PFSK-1 (cell line): ENCODE measurements around the gene MRFAP1L1.

Experiments
- FOXP2 ChIP-seq: optimal IDR thresholded peaks from 2 replicates; pipeline ENCODE3; 2011; ENCODE audit warnings: borderline replicate concordance, control low read depth, inconsistent platforms; ENCODE audit not compliant: insufficient read depth; ENCODE audit errors: extremely low read length, extremely low read depth
- POLR2AphosphoS5 ChIP-seq: IDR thresholded peaks from 2 replicates; pipeline ENCODE4 v1.6.1; 2012; ENCODE audit warnings: low read depth, mild to moderate bottlenecking, control low read depth, low read length, moderate library complexity
- SIN3A ChIP-seq: IDR thresholded peaks from 2 replicates; pipeline ENCODE4 v1.6.1; 2012; ENCODE audit warnings: mild to moderate bottlenecking, low read length, moderate library complexity, borderline replicate concordance; ENCODE audit not compliant: insufficient read depth
- TAF1 ChIP-seq: IDR thresholded peaks from 2 replicates; pipeline ENCODE4 v1.6.1; 2012; ENCODE audit warnings: low read length, control low read depth, borderline replicate concordance; ENCODE audit not compliant: insufficient read depth
- TF ChIP-seq, protein P1 (sequence below), 2 experiments: IDR thresholded peaks; 2 replicates each; pipeline versions ENCODE4 v1.6.1 to v1.8.0; 2011 to 2012; ENCODE audit warnings: low read depth in 2 of 2, low read length in 2 of 2, control low read depth in 1 of 2, inconsistent platforms in 1 of 2, mild to moderate bottlenecking in 1 of 2, moderate library complexity in 1 of 2; ENCODE audit not compliant: insufficient read depth in 1 of 2

MRFAP1L1 gene

DNA sequence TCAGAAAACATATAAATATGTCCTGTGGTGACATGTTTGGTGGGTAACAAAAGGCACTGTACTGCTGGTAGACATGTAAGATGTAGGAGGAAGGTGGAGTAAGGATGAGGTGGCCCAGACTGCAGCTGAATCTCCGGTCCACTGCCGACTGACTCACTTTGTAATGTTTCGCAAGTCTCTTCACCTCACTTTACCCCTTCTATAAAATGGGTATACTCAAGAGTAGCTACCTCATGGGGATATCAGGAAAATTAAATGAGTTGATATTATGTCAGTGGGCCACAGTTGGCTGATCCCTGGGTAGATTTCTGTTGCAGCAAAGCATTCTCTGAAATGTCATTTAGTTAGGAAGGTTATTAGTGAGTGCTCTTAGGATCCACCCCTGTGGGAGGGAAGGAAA is 47.1 kb downstream of the MRFAP1L1 start:
- TF ChIP-seq, protein P1, sequence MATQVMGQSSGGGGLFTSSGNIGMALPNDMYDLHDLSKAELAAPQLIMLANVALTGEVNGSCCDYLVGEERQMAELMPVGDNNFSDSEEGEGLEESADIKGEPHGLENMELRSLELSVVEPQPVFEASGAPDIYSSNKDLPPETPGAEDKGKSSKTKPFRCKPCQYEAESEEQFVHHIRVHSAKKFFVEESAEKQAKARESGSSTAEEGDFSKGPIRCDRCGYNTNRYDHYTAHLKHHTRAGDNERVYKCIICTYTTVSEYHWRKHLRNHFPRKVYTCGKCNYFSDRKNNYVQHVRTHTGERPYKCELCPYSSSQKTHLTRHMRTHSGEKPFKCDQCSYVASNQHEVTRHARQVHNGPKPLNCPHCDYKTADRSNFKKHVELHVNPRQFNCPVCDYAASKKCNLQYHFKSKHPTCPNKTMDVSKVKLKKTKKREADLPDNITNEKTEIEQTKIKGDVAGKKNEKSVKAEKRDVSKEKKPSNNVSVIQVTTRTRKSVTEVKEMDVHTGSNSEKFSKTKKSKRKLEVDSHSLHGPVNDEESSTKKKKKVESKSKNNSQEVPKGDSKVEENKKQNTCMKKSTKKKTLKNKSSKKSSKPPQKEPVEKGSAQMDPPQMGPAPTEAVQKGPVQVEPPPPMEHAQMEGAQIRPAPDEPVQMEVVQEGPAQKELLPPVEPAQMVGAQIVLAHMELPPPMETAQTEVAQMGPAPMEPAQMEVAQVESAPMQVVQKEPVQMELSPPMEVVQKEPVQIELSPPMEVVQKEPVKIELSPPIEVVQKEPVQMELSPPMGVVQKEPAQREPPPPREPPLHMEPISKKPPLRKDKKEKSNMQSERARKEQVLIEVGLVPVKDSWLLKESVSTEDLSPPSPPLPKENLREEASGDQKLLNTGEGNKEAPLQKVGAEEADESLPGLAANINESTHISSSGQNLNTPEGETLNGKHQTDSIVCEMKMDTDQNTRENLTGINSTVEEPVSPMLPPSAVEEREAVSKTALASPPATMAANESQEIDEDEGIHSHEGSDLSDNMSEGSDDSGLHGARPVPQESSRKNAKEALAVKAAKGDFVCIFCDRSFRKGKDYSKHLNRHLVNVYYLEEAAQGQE (IDR thresholded peaks at IDR 0.05; ENCODE audit: insufficient read depth in 1 of 2, low read depth in 2 of 2, low read length in 2 of 2) = no peak
- TF ChIP-seq FOXP2 = no peak
- no peak for TF ChIP-seq SIN3A
- TF ChIP-seq POLR2AphosphoS5 = no peak
- no peak for TF ChIP-seq TAF1

DNA sequence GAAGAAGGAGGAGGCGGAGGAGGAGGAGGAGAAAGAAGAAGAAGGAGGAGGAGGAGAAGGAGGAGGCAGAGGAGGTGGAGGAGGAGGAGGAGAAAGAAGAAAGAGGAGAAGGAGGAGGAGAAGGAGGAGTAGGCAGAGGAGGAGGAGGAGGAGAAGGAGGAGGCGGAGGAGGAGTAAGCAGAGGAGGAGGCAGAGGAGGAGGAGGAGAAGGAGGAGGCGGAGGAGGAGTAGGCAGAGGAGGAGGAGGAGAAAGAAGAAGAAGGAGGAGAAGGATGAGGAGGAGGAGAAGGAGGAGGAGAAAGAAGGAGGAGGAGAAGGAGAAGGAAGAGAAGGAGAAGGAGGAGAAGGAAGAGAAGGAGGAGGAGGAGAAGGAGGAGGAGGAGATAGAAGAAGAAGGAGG is 49.2 kb downstream of the MRFAP1L1 start:
- TF ChIP-seq POLR2AphosphoS5 (no peak), SIN3A (no peak), FOXP2 (no peak), TAF1 (no peak)
- TF ChIP-seq, protein P1 (IDR thresholded peaks at IDR 0.05; ENCODE audit: insufficient read depth in 1 of 2, low read depth in 2 of 2, low read length in 2 of 2) = no peak

DNA sequence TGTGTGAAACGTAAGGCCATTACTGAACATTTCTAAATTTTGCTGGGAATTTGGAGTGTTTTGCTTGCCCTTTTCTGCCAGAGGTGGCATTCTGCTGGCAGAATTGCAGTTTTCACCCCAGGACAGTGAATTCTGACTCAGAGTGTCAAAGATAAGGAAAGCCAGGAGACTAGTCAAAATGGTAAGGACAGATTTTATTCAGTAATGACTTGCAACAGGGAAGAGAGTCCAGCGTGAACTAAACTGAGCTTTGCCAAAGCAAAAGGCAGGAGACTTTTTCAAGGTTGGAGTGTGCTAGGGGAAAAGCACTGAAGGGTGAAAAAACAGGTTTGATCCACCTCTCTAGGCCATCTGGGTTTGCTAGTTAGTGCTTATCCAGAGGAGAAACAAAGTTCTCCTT is 49.8 kb downstream of the MRFAP1L1 start:
- TF ChIP-seq POLR2AphosphoS5 = no peak
- TF ChIP-seq, protein P1 (IDR thresholded peaks at IDR 0.05; ENCODE audit: insufficient read depth in 1 of 2, low read depth in 2 of 2, low read length in 2 of 2) = no peak

GRCh38 chr4:6658597-6659075 is 51.0 kb downstream of the MRFAP1L1 start:
- no peak for TF ChIP-seq FOXP2
- TF ChIP-seq POLR2AphosphoS5 = no peak
- TF ChIP-seq, protein P1 (IDR thresholded peaks at IDR 0.05; ENCODE audit: insufficient read depth in 1 of 2, low read depth in 2 of 2, low read length in 2 of 2) = no peak
- TF ChIP-seq SIN3A = no peak
- TF ChIP-seq TAF1 = no peak

DNA sequence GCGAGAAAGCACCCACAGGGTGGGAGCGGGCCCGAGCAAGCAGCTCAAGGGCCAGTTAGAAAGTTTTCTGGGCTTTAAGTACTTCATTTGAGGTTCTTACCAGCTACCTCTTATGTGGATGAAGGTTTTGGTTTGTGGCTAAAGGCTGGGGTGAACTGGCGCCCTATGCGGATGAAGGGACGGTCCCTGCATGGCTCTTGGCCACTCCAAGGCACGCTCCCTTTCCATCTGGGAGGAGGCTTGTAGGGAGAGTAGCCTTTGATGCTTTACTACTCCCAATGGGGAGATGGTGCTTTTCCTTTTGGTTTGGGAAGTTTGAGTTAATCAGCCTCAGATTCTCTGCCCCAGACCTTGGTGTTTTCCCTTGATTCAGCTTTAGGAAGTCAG is 51.5 kb downstream of the MRFAP1L1 start:
- TF ChIP-seq FOXP2 = no peak
- TF ChIP-seq POLR2AphosphoS5 = no peak
- TF ChIP-seq, protein P1 (IDR thresholded peaks at IDR 0.05; ENCODE audit: insufficient read depth in 1 of 2, low read depth in 2 of 2, low read length in 2 of 2) = no peak
- no peak for TF ChIP-seq TAF1
- TF ChIP-seq SIN3A = no peak
